Activated CD4-positive, alpha-beta T cell treated with anti-CD3 and anti-CD28 coated beads for 1 hour (primary cell): Measurements from ENCODE around the gene SPDYE8.
"Not testable (repeated sequence)": the region's sequence is repeated elsewhere in the genome, so short reads cannot be mapped to it uniquely, and the experiment has no call there.

Experiments used
- DNase-seq: peaks from one replicate; pipeline ENCODE4 v3.0.0-alpha.2; 2020

SPDYE8 gene, protein sequence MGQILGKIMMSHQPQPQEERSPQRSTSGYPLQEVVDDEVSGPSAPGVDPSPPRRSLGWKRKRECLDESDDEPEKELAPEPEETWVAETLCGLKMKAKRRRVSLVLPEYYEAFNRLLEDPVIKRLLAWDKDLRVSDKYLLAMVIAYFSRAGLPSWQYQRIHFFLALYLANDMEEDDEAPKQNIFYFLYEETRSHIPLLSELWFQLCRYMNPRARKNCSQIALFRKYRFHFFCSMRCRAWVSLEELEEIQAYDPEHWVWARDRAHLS

DNA sequence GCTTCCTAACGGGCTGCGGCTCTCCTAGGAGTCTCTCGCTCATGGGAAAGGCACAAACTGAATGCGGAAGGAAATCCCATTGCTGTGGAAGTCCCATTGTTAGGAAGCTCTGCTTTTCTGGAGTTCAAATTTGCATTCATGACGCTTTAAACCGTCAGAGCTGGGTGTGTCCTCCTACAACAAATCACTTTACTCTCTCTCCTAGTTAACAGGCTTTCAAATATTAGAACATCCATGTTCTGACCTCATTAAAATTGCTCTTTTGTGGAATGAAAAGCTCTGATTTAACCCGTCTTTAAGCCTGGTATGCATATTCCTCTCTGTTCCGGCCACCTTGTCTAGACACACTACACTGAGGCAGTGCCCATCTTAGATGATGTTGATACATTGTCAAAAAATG, at the start of gene SPDYE8:
Gene SPDYE8 (minus strand): TSS at position 101 of the 400 bp plus-strand sequence. CDS start 1,800 bp downstream, outside the sequence.
- DNase-seq: not testable (repeated sequence)

- DNase-seq: not testable (repeated sequence)
These were observed 28.2 kb upstream of the SPDYE8 start, which contains the start of gene SPDYE11 for GRCh38 chr7:73057811-73058210. TSS of gene SPDYE11 (minus strand) at chr7:73057911. CDS start at chr7:73056111, 1,800 bp downstream.

DNA sequence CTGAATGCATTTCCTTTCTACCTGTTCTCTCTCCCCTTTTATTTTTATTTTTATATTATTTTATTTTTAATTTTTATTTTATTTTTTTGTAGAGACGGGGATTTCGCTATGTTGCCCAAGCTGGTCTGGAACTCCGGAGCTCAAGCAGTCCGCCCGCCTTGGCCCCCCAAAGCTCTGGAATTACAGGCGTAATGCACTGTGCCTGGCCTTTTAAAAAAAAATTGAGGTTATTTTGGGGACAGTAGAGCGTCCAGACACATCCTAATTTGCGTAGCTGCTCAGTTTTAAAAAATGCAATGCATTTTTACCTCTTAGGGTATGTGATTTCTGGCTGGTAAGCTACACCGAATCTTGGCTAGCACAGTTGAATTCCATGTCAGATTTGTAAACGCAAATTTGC, 23.1 kb downstream of the SPDYE8 start:
- not testable (repeated sequence) for DNase-seq

DNA sequence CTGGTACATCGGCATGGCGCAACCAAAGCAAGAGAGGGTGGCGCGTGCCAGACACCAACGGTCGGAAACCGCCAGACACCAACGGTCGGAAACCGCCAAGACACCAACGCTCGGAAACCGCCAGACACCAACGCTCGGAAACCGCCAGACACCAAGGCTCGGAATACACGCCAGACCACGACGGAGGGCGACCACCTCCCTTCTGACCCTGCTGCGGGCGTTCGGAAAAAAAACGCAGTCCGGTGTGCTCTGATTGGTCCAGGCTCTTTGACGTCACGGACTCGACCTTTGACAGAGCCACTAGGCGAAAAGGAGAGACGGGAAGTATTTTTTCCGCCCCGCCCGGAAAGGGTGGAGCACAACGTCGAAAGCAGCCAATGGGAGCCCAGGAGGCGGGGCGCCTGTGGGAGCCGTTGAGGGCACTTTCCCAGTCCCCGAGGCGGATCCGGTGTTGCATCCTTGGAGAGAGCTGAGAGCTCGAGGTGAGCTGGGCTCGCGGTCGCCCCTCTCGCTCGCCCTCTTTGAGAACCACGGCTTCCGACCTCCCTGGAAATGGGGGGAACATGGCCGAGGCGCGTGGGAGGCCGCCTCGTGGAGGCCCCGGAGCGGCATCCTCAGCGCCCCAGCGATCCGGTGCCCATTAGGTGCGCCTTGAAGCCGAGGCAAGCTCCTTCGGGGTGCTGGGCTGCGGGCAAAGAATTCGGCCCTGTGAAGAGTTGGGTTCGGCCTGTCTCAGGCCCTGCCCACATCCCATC, 23.7 kb downstream of the SPDYE8 start:
- peak; percentile 81 for DNase-seq

DNA sequence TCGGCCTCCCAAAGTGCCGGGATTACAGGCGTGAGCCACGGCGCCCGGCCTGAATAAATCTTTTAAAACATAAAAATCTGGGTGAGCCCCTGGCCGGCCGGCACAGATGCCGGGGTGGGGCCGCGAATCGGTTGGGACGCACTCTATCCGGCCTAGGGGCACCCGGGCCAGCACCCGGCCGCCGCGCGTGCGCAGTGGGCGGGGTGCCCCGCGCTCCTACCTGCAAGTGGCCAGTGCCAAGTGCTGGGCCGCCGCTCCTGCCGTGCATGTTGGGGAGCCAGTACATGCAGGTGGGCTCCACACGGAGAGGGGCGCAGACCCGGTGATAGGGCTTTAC, 24.2 kb downstream of the SPDYE8 start:
- DNase-seq: peak; percentile 56

GRCh38 chr7:72997887-72998468, 31.6 kb downstream of the SPDYE8 start:
- not testable (repeated sequence) for DNase-seq

DNA sequence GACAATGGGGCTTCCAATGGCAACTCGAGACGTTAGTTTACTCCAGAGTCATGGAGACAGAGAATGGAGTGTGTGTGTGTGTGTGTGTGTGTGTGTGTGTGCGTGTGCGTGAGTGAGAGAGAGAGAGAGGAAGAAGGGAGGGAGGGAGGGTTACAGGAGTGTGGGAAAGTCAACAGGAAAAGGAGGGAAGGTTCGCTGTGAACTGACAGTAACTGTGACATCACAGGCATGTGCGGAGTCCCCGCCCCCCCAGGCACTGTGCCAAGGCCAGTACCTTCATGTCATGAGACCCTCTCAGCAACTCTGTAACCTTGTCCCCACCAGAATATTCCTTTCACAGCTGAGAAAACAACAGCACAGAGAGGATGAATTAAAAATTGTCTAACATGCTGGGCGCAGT, 32.1 kb downstream of the SPDYE8 start:
- not testable (repeated sequence) for DNase-seq

GRCh38 chr7:72995484-72995883, 34.1 kb downstream of the SPDYE8 start:
- DNase-seq: not testable (repeated sequence)

DNA sequence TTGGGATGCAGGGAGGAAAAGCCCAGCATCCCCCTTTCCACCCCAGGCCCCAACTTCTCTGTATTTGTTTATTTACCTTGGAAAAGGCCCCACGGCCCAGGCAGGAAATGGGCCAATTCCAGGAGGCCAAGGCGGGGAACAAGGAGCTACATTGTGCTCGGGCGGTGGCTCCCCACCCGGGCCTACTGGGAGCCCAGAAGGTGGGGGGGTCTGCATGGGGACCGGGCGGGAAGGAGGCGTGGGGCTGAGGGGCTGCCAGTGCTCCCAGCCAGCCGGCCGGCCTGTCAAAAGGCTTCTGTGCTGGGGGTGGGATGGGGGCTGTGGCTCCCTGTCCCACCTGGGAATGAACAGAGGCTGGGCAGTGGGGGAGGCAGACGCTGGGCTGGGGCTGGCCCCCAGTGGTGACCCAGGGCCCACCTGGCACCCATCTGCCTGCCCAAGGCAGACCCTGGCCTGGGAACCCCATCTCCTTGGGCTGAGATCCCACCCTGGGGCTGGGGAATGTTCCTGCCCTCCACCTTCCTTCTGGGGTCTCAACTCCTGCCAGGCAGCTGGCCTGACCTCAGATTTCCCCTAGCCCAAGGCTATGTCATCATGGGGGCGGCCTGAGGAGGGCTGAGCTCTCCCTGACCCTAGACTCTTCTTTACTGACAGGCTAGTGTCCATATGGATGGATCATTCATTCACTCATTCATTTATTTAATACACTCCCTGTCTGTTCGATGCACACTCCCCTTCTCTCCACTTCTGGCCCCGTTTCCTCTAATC, 39.2 kb downstream of the SPDYE8 start:
- DNase-seq: not testable (repeated sequence)

DNA sequence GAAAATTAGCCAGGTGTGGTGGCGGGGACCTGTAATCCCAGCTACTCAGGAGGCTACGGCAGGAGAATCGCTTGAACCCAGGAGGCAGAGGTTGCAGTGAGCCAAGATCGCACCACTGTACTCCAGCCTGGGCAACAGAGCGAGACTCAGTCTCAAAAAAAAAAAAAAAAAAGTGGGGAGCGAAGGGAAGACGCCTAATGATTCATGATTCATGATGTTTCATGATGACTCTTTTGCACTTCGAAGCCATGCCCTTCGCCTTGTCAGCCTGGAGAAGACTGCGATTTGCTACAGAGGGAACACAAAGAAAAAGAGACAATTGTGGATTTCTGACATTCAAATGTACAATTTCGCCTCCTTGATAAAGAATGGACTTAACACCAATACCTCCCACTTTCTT, 47.5 kb downstream of the SPDYE8 start:
- not testable (repeated sequence) for DNase-seq

- not testable (repeated sequence) for DNase-seq
These were observed 49.2 kb downstream of the SPDYE8 start for GRCh38 chr7:72980382-72980781.

- not testable (repeated sequence) for DNase-seq
These were observed 53.1 kb downstream of the SPDYE8 start for GRCh38 chr7:72976434-72976833.

DNA sequence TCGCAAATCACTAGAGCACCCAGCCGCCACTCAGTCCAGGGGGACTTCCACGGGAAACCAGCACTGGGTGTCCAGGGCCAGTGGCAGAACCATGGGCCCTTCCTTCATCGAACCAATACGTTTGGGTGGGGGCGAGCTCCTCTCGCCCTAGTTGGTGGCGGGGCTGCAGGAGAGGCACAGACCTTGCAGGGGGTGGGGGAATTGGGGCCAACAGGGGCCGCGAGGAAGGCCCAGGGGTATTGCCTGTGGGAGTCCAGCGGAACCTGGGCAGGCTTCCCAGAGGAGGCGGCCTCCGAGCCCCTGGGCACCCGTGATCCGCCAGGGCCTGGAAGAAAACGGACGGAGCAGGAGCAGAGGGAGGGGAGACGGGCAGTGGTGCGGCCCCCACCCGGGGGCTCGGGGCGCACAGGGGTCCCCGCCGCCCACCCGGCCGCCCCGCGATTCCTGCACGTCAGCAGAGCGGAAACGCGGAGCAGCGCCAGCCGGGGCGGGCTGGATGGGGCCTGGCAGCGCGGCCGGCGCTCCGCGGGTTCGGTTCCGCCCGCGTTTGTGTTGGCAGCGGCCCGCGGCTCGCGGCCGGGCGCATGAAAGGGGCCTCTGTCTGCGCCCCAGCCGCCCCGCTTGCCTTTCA, 53.8 kb downstream of the SPDYE8 start:
- DNase-seq: not testable (repeated sequence)

GRCh38 chr7:72974781-72975180, 54.8 kb downstream of the SPDYE8 start:
- DNase-seq: not testable (repeated sequence)

GRCh38 chr7:72971505-72971904, 58.1 kb downstream of the SPDYE8 start:
- not testable (repeated sequence) for DNase-seq
